AG09309 (cell line): ENCODE data around the gene SLC35A5.
A peak's percentile ranks its signal among the peaks of the same experiment; 100 is the strongest.

Experiments
- DNase-seq: peaks from one replicate; pipeline ENCODE4 v3.0.0-alpha.2; 2010; ENCODE audit warnings: low read depth
- H3K4me3 ChIP-seq: 2 replicates; pipeline ENCODE4 v1.5.1; 2011; ENCODE audit warnings: mild to moderate bottlenecking, low read depth, low read length, moderate library complexity; ENCODE audit not compliant: control insufficient read depth
- CTCF ChIP-seq: IDR thresholded peaks from 2 replicates; pipeline ENCODE4 v1.5.1; 2011; ENCODE audit warnings: mild to moderate bottlenecking, low read depth, low read length, inconsistent platforms; ENCODE audit not compliant: insufficient read depth, control insufficient read depth; ENCODE audit errors: missing control alignments

Gene SLC35A5

GRCh38 chr3:112627919-112628466 is 66.1 kb downstream of the SLC35A5 start:
- no peak overlapping the region for H3K4me3 ChIP-seq
- no peak for DNase-seq
- no peak for TF ChIP-seq CTCF

GRCh38 chr3:112629425-112629824 is 67.6 kb downstream of the SLC35A5 start:
- peak; percentile 91 for DNase-seq
- H3K4me3 ChIP-seq: no peak overlapping the region
- TF ChIP-seq CTCF: no peak

GRCh38 chr3:112631257-112631656 is 69.4 kb downstream of the SLC35A5 start:
- DNase-seq: no peak
- no peak overlapping the region for H3K4me3 ChIP-seq
- TF ChIP-seq CTCF: no peak

GRCh38 chr3:112632596-112632995 is 70.8 kb downstream of the SLC35A5 start:
- DNase-seq: no peak
- TF ChIP-seq CTCF: no peak
- H3K4me3 ChIP-seq: peak overlapping the region; percentile 9

- DNase-seq: no peak
- TF ChIP-seq CTCF: no peak
- peak overlapping the region; percentile 16 for H3K4me3 ChIP-seq
Observed at GRCh38 chr3:112633191-112633590, 71.3 kb downstream of the SLC35A5 start.

- no peak for TF ChIP-seq CTCF
- peak overlapping the region; percentile 16 for H3K4me3 ChIP-seq
- no peak for DNase-seq
Observed at GRCh38 chr3:112633757-112634156, 71.9 kb downstream of the SLC35A5 start.
